ENCODE results near the gene ZP1.
A peak's percentile ranks its signal among the peaks of the same experiment; 100 is the strongest.
"Not testable (repeated sequence)": the region's sequence is repeated elsewhere in the genome, so short reads cannot be mapped to it uniquely, and the experiment has no call there.

ZP1 gene, protein sequence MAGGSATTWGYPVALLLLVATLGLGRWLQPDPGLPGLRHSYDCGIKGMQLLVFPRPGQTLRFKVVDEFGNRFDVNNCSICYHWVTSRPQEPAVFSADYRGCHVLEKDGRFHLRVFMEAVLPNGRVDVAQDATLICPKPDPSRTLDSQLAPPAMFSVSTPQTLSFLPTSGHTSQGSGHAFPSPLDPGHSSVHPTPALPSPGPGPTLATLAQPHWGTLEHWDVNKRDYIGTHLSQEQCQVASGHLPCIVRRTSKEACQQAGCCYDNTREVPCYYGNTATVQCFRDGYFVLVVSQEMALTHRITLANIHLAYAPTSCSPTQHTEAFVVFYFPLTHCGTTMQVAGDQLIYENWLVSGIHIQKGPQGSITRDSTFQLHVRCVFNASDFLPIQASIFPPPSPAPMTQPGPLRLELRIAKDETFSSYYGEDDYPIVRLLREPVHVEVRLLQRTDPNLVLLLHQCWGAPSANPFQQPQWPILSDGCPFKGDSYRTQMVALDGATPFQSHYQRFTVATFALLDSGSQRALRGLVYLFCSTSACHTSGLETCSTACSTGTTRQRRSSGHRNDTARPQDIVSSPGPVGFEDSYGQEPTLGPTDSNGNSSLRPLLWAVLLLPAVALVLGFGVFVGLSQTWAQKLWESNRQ

GRCh38 chr11:60866911-60867870, at the start of gene ZP1:
Gene ZP1, plus strand, starts transcription at chr11:60867542. Its CDS starts 20 bp downstream, at chr11:60867562.
- DNase-seq = peak; percentile 51

DNA sequence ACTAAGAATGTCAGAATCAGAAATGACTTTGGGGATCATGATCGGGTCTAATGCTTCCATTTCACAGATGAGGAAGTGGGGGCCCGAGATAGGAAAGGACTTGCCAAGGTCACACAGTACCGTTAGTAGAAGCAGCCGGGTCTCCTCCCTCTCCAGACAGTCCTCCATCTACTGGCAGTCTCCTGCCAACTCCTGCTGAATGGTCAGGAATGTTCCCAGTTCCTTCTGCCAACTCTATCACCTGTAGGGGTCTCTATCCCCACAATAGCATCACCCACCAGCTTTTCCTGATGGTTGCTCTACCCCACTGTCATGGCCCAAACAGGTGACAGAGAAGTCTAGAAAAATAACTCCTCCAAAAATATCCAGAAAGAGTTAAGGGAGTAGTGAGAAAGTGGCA, 49.3 kb upstream of the ZP1 start:
- DNase-seq = no peak

GRCh38 chr11:60821827-60822599, 45.3 kb upstream of the ZP1 start:
- no peak for DNase-seq

GRCh38 chr11:60823745-60824306, 43.5 kb upstream of the ZP1 start:
- DNase-seq = not testable (repeated sequence)

GRCh38 chr11:60825118-60825517, 42.2 kb upstream of the ZP1 start:
- DNase-seq = no peak

DNA sequence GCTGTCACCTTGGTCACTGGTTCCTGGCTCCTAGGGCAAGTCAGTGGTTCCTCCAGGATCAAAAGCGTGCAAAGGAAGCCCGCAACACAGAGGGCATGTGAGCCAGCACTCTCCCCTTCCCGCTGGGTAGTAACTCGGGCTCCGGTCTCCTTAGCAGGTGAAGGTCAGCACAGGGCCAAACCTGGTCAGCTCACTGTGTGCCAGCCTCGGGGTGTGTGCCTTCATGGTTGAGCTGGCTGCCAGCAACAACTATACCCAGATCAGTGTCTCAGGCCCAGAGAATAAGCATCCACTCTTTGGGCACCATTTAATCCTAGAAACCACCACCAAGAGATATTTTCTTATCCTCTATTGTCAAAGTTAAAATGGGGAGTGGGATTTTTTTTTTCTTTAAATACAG, 41.6 kb upstream of the ZP1 start:
- DNase-seq = no peak

DNA sequence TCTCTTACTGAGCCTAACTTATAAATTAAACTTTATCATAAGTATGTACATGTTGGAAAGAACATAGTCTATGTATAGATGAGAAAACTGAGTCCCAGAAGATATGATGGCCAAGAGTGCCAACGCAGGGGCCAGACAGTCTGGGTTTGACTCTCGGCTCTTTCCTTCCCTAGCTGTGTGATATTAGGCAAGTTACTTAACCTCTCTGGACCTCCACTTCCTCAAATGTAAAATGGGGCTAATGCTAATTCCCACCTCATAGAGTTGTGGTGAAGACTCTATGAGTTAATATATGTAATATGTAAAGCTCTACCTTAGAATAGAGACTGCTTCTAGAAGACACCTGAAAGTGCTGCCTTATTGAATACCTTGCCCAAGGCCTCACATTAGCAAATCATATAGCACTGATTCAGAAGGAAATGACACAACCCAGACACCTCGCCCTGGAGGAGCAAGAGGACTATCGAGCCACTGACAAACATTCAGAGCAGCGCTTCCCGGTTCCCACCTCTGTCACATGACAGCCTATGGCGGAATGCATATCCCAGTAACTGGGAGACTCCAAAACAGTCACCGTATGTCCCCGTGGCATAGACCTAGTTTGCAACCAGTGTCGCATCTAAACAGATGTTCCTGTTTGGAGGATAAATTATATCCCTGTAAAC, 36.7 kb upstream of the ZP1 start:
- no peak for DNase-seq

DNA sequence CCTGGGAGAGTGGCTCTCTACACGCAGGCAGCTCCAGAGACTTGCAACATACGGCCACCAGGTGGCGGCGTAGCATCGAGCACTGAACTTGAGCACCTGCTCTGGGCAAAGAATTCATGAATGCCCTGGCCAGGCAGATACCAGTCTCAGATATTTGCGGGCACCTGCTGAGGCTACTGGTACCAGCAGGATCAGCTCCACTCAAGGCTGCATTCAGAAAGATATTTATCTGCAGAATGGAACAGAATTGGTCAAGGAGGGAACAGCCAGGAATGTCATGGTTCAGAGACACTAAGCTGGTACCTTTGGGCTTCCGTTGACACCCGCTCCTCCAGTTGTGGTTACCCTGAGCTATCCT, 36.2 kb upstream of the ZP1 start:
- peak; percentile 91 for DNase-seq

DNA sequence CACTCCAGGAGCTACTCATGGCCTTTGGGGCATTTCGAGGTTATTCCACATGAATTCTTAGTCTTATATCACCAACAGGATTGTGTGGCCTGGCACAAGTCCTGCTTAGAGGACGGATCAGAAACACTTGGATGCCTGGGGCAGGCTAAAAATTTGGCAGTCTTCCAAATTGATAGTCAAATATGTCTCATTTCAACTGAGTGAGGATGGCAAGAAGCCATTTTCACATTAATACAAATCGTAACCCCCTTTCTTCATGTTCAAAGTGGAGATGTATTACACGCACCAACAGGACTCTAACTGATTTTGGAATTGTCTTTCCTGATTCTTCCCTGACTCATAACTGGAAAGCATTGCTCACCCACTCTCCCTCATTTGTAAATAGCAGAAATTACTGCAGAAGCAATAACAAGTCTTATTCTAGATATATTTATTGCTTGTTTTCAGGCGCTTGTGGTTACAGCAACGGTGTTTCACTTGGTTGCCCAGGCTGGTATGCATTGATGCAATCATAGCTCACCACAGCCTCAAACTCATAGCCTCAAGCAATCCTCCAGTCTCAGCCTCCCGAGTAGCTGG, 35.8 kb upstream of the ZP1 start:
- no peak for DNase-seq

DNA sequence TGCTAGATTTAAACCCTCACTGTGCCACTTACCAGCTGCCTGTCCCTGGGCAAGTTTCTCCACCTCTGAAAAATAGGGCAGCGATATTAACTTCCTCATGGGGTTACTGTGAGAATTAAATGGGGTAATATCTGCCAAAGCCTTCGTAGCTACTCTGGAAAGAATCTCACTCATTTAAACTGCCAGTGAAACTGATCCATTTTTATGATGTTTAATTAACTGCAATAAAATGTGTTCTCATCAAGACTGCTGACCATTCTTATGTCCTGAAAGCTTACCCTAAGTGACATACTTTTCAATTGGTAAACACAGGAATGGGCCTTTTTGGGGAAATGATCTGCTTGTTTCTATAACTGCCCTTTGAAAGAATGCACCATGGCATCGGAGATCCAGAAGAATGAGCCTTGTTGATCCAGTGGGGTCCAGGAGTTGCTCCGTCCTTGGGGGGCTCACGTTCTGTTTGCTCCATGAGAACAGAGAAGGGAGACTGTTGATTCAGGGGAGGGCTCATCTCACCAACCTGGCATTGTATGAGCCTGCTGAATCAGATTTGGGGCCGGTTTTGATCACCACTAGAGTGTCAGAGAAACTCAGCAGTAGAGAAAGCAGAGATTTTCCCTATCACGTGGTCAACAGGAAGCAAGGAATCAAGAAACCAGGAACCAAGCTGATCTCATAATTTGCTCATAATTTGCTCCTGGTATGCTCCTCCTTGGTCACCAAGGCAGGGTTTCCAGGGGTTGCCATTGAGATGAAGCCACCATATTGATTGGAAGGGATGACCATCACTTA, 32.4 kb upstream of the ZP1 start:
- no peak for DNase-seq

- DNase-seq = no peak
Measured at GRCh38 chr11:60835534-60835846, 31.9 kb upstream of the ZP1 start.

GRCh38 chr11:60836866-60837515, 30.4 kb upstream of the ZP1 start:
- no peak for DNase-seq

DNA sequence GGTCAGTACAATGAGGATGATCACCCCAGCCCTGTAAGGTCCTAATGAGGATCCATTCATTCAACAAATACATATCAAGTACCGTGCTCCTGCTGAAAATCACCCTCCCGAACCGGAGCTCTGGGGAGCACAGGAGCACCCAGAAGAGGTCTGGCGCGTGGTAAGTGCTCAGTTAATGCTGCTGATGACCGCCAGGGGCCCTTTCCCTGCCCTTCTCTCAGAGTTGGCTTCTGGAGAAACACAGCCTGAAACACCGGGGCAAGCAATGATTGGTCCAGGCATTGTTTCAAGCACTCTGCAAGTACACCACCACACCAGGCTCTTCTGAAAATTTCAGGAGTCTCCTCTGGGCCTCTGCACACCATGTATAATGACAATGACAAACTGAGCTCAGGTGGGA, 29.2 kb upstream of the ZP1 start:
- DNase-seq = no peak

GRCh38 chr11:60840470-60841430, 26.6 kb upstream of the ZP1 start:
- no peak for DNase-seq

DNA sequence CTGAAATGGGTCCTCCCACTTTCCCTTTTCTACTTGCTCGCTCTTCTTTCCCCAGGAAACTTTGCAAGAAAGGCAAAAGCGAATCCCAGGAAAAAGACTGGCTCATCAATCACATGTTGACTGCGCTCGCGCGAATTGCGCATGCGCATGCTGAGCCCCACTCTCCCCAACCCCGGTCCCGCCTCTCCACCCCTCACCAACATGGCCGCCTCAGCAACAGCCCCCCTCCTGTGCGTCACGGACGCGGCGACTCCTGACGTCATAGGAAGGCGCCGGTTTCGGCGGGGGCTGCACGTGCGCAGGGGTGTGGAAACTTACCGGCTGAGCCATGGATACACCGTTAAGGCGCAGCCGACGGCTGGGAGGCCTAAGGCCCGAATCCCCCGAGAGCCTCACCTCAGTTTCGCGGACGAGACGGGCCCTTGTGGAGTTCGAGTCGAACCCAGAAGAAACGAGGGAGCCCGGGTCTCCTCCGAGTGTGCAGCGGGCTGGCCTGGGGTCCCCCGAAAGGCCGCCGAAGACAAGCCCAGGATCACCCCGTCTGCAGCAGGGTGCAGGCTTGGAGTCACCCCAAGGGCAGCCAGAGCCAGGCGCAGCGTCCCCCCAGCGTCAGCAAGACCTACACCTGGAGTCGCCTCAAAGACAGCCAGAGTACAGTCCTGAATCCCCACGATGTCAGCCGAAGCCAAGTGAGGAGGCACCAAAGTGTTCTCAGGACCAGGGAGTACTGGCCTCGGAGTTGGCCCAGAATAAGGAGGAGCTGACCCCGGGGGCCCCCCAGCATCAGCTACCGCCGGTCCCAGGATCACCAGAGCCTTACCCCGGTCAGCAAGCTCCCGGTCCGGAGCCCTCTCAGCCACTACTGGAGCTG, 25.3 kb upstream of the ZP1 start, which contains the start of gene CCDC86:
Gene CCDC86 (plus strand): TSS at position 317 of the 871 bp plus-strand sequence. CDS start 12 bp downstream, at position 329.
- DNase-seq = peak; percentile 100

DNA sequence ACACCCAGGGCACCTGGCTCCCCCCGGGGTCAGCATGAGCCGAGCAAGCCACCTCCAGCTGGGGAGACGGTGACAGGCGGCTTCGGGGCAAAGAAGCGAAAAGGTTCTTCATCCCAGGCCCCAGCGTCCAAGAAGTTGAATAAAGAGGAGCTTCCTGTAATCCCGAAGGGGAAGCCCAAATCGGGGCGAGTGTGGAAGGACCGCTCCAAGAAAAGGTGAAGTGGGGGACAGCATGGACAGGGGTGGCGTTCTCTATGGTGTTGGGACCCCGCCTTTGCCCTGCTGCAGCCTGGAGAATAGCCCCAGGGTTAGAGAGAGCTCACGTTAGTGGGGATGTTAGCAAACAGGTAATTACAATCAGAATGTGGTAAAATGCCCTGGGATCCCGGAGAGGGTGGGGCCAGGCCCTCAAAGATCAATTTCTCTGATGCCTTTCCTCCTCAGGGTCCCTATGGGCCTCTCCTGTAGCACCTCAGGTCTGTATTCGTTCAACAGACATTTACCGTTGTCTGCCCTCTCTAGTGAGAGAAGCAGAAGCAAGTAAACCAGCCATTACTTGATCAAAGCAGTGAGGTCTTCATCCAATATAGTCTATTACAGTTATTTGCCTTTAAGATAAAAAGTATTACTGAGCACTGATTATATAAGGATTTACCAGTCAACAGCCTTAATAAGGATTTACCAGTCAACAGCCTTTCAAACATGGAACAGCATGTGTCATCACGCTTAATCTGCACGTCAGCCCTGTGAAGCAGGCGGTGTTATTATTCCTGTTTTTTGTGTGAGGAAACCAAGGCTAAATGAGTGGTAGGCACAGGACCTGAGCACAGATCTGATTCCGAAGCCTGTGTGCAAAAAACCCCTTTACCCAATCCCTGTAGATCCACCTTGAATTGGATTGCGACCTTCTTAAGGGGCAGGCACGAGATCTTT, 24.4 kb upstream of the ZP1 start:
- no peak for DNase-seq

Data from activated CD8-positive, alpha-beta memory T cell treated with anti-CD3 and anti-CD28 coated beads for 24 hours (primary cell).